Stimulated activated naive CD8-positive, alpha-beta T cell treated with anti-CD3 and anti-CD28 coated beads, Interleukin-15, amount 100 ng/mL, for 72 hours (primary cell): ENCODE results near the gene ZNF746.
A peak's percentile ranks its signal among the peaks of the same experiment; 100 is the strongest.

Source experiments
- ATAC-seq: fragments of 150-1000 bp; cut with Tn5 transposase; 2 replicates; pipeline ENCODE4 v1.10.0; 2021; ENCODE audit warnings: mild to moderate bottlenecking, moderate library complexity
- DNase-seq, 2 donors: peaks; one replicate each; pipeline ENCODE4 v3.0.0; 2021 to 2022
- H3K27ac Mint-ChIP-seq, 2 donors: one replicate each; pipeline ENCODE4 v1.8.0; 2022; ENCODE audit warnings: mild to moderate bottlenecking in 2 of 2, mixed read lengths in 2 of 2, moderate library complexity in 2 of 2
- H3K27me3 Mint-ChIP-seq: one replicate; pipeline ENCODE4 v1.8.0; 2022; ENCODE audit warnings: mixed read lengths
- H3K4me1 Mint-ChIP-seq: one replicate; pipeline ENCODE4 v1.8.0; 2022; ENCODE audit warnings: mild to moderate bottlenecking, mixed read lengths
- H3K4me3 Mint-ChIP-seq, 2 donors: one replicate each; pipeline ENCODE4 v1.8.0; 2022; ENCODE audit warnings: mild to moderate bottlenecking in 2 of 2, mixed read lengths in 2 of 2, moderate library complexity in 1 of 2
- H3K9me3 Mint-ChIP-seq, 2 donors: one replicate each; pipeline ENCODE4 v1.8.0; 2022; ENCODE audit warnings: mixed read lengths in 2 of 2

ZNF746 gene

GRCh38 chr7:149430192-149430591, 67.4 kb downstream of the ZNF746 start:
- ATAC-seq: no peak
- H3K27ac Mint-ChIP-seq: peak overlapping the region in 1 of 2 donors; percentile 2

DNA sequence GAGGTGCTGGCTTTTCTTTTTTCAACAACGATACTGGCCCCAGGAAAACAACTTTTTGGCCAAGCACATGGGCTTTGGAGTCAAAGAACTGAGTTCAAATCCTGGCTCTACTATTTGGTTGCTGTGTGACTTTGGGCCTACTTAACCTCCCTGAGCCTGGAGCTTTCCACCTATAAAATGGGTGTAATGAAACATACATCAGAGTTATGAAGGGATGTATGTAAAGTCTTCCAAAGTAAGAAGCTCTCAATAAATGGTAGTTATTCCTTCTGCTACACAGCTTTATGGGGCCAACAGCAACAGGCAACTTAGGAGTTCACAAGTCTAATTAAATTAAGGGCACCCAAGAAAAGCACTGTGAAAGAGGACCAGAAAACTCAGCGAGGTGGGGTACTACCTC, 69.7 kb downstream of the ZNF746 start:
- ATAC-seq: no peak
- peaks cover 14% of the 10 kb centered on the region for H3K4me1 Mint-ChIP-seq
- no peak for DNase-seq
- H3K27me3 Mint-ChIP-seq: no peaks in the 10 kb centered on the region
- no peaks in the 10 kb centered on the region for H3K9me3 Mint-ChIP-seq
- no peak overlapping the region for H3K27ac Mint-ChIP-seq
- H3K4me3 Mint-ChIP-seq: no peak overlapping the region

More at GRCh38 chr7:149430192-149430591, 67.4 kb downstream of the ZNF746 start:
- Mint-ChIP-seq H3K27me3 (no peaks in the 10 kb centered on the region), H3K9me3 (no peaks in the 10 kb centered on the region), H3K4me1 (peaks cover 14% of the 10 kb centered on the region), H3K4me3 (no peak overlapping the region)
- DNase-seq: no peak

- Mint-ChIP-seq H3K4me3 (no peak overlapping the region), H3K9me3 (no peaks in the 10 kb centered on the region), H3K27ac (no peak overlapping the region)
These were observed 70.4 kb downstream of the ZNF746 start for GRCh38 chr7:149427096-149427680.

GRCh38 chr7:149423449-149424110, 74.0 kb downstream of the ZNF746 start:
- ATAC-seq: no peak
- Mint-ChIP-seq H3K27ac (no peak overlapping the region), H3K27me3 (no peaks in the 10 kb centered on the region)

More at GRCh38 chr7:149427096-149427680, 70.4 kb downstream of the ZNF746 start:
- DNase-seq (no peak), ATAC-seq (no peak)
- Mint-ChIP-seq H3K4me1 (peaks cover 15% of the 10 kb centered on the region), H3K27me3 (no peaks in the 10 kb centered on the region)

GRCh38 chr7:149422914-149423301, 74.7 kb downstream of the ZNF746 start:
- H3K9me3 Mint-ChIP-seq: no peaks in the 10 kb centered on the region
- H3K4me1 Mint-ChIP-seq: peaks cover 13% of the 10 kb centered on the region
- H3K27me3 Mint-ChIP-seq: no peaks in the 10 kb centered on the region
- H3K4me3 Mint-ChIP-seq: peak overlapping the region; percentile 79 to 83
- DNase-seq (peak in 1 of 2 donors; percentile 60), ATAC-seq (peak; percentile 4)
- peak overlapping the region in 1 of 2 donors; percentile 82 for H3K27ac Mint-ChIP-seq

More at GRCh38 chr7:149423449-149424110, 74.0 kb downstream of the ZNF746 start:
- Mint-ChIP-seq H3K9me3 (no peaks in the 10 kb centered on the region), H3K4me3 (peak overlapping the region; percentile 79 to 83), H3K4me1 (peaks cover 13% of the 10 kb centered on the region)
- DNase-seq: no peak
